Prostate gland (tissue), 2 donors: ENCODE results near the gene PLA2G4A.

Source experiments
- POLR2A ChIP-seq: fragments of 450-650 bp; IDR thresholded peaks from one replicate; pipeline ENCODE4 v1.6.1; 2016; ENCODE audit warnings: antibody characterized with exemption, mild to moderate bottlenecking
- POLR2AphosphoS5 ChIP-seq: sonication (generic); formaldehyde crosslinking; IDR thresholded peaks from one replicate; pipeline ENCODE4 v1.6.1; 2017; ENCODE audit warnings: antibody characterized with exemption
- TF ChIP-seq, protein P1 (sequence below), 4 experiments: fragments of 200-600 bp in 2 of 4; fragments of 450-650 bp in 2 of 4; sonication (generic) in 2 of 4; IDR thresholded peaks; 1 replicate in 3 of 4; 2 replicates in 1 of 4; pipeline ENCODE4 v1.5.1; 2016 to 2019; ENCODE audit warnings: antibody characterized with exemption in 4 of 4, mild to moderate bottlenecking in 2 of 4, moderate library complexity in 2 of 4

DNA sequence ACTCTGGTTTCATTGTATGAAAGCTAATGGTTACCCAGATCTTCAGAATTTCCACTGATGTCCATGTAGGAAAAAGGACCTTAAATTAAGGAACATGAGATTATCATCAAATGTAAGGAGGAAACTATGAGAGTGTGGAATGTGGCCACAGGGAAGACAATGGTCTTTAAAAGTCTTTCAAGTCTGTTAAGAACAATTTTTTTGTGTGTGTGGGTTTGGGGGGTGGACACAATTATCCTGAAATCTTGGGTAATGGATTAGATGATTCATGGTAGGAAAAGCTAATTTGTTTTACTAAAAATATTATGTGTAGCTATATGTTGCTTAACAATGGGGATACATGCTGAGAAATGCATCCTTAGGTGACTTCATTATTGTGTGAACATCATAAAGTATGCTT, 72.9 kb downstream of the PLA2G4A start:
- TF ChIP-seq, protein P1, sequence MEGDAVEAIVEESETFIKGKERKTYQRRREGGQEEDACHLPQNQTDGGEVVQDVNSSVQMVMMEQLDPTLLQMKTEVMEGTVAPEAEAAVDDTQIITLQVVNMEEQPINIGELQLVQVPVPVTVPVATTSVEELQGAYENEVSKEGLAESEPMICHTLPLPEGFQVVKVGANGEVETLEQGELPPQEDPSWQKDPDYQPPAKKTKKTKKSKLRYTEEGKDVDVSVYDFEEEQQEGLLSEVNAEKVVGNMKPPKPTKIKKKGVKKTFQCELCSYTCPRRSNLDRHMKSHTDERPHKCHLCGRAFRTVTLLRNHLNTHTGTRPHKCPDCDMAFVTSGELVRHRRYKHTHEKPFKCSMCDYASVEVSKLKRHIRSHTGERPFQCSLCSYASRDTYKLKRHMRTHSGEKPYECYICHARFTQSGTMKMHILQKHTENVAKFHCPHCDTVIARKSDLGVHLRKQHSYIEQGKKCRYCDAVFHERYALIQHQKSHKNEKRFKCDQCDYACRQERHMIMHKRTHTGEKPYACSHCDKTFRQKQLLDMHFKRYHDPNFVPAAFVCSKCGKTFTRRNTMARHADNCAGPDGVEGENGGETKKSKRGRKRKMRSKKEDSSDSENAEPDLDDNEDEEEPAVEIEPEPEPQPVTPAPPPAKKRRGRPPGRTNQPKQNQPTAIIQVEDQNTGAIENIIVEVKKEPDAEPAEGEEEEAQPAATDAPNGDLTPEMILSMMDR (IDR thresholded peaks at IDR 0.05) = no peak
- TF ChIP-seq POLR2A = no peak
- TF ChIP-seq POLR2AphosphoS5 = no peak
